Stimulated activated CD4-positive, alpha-beta T cell treated with anti-CD3 and anti-CD28 coated beads, Interleukin-12 subunit alpha, Interleukin-12 subunit beta, amount 100 ng/mL, for 4 hours (primary cell): ENCODE measurements around the gene SUGCT.

Experiments
- DNase-seq: peaks from one replicate; pipeline ENCODE4 v3.0.0-alpha.2; 2020

The SUGCT gene

DNA sequence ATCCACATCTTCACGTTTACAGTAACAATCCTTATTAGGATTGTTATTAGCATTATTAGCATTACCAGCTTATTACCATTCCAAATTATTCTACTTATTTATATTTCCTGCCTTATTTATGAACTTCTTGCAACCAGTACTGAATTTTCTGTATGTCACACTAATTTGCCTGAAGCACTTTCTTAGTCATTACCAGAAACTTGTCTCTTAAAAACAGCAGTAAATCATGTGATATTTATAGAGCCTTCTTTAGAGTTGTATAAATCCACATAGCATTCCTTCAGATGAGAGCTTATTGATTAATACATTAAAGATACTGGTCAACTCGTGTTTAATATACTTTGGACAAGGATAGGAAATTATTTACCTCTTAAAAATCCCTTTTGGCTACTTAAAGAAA, 618.6 kb downstream of the SUGCT start:
- DNase-seq = no peak

DNA sequence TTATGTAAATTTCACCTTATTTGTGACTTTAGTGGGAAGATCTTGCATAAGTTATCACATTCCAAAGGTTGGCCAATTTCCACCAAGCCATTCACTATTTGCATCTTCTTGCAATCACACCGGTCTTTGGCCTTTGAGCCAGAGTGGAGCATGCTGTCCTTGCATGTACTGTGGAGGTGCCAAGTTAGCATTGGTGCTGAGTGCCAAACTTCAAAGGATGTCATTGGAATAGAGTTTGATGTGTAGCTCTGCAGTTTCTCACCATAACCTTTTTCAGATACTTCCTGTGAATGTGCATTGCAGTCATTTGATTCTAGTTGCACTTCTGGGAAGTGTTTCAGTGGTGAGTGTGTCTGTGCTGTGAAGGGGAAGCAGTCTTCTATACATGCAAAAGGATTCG, 620.6 kb downstream of the SUGCT start:
- DNase-seq = no peak

DNA sequence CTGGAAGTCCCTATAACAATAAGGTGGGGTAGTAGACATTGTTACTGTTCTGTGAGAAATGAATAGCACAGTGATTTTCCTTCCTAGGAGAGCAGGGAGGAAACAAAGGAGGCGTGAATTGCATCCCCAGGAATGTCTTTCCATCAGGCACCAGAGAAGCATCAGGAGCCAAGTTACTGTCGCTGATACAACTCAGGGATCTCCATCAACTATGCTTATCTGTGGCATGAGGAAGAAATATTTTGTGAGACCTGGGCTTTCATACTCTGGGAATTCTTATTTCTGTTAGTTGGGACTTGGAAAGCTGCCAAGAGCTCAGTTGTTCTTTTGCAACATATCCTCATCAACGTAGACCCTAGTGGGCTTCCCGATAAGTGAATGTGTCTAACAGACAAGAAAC, 622.3 kb downstream of the SUGCT start:
- DNase-seq = no peak

DNA sequence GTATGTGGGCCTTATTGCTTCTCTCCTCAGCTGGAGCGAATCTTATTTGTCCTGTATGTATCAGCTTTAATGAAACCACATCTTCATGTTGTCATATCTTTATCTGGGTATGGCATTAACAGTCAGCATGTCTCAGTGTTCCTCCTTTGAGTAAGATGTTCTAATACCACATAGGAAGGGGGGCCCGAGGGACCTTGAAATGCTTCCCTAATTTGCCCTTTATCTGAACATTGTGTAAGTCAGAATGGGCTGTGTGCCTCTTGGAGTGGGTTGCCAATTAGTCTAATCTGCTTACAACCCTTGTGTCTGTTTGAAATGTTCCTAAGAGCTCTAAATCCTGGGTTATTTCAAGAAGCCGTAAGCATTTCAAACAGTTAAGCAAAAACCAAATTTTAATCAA, 623.8 kb downstream of the SUGCT start:
- no peak for DNase-seq

DNA sequence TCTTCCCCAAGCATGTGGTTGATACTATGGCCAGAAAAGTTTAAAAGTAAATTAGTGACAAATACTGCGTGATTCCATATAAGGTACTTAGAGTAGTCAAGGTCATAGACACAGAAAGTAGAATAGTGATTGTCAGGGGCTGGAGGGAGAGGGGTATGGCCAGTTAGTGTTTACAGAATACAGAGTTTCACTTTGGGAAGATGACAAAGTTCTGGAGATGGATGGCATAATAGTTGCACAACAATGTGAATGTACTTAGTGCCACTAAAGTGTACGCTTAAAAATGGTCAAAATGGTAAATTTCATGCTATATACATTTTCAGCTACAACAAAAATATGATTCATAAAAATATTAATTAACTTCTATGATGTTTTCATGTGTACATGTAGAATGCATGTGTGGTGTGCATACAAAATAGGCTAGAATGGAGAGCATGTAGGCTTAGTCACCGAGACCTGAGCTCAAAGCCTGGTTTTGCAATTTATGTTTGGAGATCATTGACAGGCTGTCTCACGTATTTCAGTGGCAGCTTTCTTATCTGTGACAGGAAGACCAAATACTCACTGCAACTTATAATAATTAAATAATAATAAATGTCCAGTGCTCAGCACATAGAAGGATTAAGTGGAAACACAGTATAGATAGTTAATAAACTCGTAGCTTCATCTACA, 625.6 kb downstream of the SUGCT start:
- DNase-seq = no peak

- DNase-seq = no peak
Measured at GRCh38 chr7:40760987-40761386, 626.2 kb downstream of the SUGCT start.

- DNase-seq = no peak
Measured at GRCh38 chr7:40761762-40762560, 627.2 kb downstream of the SUGCT start.

DNA sequence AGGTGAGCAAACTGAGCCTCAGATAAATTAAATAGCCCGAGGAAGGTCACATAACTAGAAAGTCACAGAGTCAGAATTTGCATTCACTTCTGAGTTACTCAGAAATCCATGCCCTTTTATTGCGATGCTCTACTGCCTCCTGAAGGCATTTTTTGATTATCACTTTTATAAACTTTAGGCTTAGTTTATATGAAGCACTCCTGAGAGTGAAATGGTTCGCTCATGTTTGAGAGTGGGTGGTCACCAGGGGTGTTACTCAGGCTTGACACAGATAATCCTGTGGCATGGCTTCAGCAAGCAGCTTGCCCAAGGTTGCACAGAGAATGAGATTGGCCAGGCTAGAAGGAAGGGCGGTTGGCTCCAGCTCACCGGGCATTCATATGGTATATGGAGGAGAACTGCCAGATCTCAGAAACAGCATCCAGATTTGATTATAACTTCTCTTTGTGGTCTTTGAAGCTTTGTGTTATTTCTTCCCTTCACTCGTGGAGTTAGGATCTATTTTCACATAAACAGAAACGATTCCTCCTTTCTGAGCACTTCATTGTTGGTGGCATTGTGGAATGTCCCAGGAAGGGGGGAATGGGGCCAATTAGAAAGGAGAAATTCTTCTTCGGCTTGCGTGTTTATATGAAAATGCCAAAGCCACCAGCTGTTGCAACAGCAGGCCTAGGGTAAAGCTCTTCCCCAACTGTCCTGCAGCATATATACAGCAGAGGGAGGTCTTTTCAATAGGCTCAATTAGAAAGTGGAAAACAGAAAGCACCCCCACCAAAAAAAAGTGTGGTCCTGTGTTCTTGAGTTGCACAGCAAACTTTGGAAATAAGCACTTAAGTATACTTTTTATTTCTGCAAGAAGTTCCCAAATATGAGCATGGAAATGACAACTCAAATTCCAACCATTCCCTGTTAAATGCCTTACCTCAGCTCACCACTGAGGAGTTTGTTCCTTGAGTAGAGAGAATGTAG, 628.8 kb downstream of the SUGCT start:
- no peak for DNase-seq

DNA sequence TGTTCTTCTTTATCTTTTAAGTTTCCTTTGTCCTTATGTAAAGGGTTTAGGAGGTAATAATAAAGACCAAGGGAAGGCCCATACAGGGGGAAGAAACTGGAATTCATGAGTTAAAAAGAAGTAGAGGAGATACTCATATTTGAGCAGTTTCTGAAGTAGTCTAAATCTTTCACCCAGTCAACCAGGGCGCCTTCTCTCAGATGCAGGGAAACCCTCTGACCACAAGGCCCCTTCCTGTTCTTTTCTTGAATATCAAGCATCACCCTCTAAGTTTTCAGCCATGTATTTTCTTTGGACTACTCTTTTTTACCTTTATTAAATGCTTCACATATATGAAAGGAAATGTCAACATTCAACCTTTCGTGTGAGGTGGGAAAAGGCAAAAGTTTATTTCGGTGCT, 630.8 kb downstream of the SUGCT start:
- no peak for DNase-seq

DNA sequence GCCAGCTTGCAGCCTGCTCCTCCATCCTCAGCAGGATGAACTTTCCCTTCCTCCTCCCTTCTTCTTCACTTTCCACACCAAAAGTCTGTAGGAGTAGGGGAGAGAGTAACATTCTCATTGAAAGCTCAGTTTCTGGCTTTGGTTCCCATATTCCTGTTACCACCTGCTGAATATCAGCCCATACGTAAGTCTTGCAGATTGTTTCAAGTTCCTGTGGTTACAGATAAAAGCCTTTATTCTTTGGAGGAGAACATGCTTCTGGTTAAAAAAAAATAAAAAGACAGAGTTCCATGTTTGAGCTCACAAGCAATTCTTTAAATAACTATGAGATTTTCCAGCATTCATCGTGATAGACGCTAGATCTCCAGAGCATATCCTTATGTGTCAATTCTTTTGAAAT, 637.3 kb downstream of the SUGCT start:
- no peak for DNase-seq

DNA sequence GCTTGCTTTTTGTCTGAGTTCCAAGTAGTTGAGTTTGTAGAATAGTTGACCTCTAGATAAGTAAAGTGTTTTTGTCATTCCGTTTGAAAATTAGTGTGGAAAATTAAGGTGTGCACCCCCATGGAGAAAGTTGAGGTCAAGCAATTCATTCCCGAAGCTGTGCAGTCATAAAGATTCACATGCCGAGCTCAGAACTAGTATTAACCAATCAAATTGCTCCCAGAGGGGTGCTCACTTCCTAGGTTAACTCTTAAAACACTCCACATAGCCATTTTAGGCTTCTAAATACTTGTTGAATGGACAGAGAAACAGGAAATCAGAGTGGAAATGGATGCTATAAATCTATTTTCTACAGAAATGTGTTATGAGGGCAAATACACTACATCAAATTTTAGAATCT, 638.9 kb downstream of the SUGCT start:
- DNase-seq = no peak

GRCh38 chr7:40775877-40776276, 641.1 kb downstream of the SUGCT start:
- no peak for DNase-seq

DNA sequence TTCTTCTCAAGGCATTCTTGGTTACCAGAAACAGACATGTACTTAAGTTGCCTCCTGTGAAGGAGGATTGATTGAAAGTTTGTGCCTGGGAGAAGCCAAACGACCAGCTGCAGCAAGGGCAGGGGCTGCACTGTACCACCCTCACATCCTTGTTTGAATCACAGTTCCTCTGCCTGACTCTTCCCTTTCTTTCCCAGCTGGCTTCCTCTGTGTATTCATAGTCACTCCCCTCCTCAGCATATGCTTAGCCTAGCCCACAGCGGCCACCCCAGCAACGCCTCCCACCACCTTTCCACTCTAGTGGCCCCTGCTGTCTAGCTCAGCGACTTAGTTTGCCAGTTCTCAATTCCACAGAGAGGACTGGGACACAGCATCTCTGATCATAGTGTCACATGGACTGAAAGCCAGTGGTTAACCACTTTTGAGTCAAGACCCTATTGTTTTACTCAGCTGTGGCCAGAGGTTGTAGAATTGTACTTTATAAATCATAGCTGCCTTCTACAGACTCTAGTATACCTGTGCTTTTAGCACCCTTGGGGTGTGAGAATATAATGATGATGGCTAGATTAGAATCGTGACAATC, 643.0 kb downstream of the SUGCT start:
- no peak for DNase-seq

DNA sequence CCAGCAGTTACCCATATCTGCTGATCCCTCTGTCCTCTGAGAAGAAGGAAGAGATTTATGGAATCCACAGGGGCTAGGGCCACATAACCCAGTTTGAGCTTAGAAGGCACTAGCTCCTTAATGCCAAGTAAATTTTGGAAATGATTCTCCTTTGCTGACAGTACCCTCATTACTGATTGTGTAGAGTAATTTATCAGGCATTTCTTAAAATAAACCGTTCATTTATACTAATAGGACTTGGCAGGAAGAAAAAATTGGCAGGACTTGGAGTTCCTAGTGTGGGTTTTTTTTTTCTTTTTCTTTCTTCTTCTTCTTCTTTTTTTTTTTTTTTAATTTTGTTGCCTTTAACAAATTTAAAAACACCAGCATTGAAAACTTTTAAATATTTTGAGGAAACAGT, 645.7 kb downstream of the SUGCT start:
- no peak for DNase-seq

GRCh38 chr7:40782836-40783235, 648.0 kb downstream of the SUGCT start:
- no peak for DNase-seq

DNA sequence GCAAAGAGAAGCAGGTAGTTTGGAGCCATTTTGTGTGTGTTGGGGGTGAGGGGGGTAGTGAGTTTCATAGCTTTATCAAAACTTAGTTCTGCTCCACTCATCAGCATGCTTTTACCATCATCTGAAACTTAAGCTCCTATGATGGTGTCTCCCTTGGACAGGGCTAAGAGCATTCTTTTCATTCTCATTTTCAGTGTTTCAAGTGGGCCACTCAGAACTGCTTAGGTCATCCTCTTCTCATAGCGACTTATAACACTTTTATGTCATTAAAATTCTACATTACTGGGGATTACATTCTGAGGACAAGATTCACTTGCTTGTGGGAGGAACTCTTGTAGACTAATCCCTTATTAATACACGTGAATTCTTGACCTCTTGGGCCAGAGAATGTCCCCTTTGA, 649.4 kb downstream of the SUGCT start:
- DNase-seq = no peak

GRCh38 chr7:40786909-40787308, 652.1 kb downstream of the SUGCT start:
- DNase-seq = no peak

GRCh38 chr7:40793132-40793531, 658.3 kb downstream of the SUGCT start:
- no peak for DNase-seq

DNA sequence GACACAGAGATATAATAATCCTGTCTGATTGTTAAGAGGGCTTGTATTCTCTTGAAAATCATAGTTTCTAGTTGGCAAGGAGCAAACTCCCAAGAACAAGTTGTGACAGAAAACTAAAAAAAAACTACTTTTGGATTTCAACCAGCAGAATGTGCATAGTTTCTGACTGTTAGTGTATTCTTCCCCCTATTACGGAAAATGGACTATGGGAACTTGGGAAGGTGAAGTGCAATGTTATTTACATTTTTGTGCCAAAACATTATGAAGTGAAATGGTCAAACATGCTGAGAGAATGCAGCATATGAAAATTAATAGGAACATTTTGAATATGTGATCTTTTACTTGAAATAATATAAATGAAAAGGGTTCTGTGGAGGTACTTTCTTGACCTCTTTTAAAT, 660.8 kb downstream of the SUGCT start:
- no peak for DNase-seq

GRCh38 chr7:40796723-40797122, 661.9 kb downstream of the SUGCT start:
- DNase-seq = no peak

GRCh38 chr7:40798613-40799012, 663.8 kb downstream of the SUGCT start:
- no peak for DNase-seq

DNA sequence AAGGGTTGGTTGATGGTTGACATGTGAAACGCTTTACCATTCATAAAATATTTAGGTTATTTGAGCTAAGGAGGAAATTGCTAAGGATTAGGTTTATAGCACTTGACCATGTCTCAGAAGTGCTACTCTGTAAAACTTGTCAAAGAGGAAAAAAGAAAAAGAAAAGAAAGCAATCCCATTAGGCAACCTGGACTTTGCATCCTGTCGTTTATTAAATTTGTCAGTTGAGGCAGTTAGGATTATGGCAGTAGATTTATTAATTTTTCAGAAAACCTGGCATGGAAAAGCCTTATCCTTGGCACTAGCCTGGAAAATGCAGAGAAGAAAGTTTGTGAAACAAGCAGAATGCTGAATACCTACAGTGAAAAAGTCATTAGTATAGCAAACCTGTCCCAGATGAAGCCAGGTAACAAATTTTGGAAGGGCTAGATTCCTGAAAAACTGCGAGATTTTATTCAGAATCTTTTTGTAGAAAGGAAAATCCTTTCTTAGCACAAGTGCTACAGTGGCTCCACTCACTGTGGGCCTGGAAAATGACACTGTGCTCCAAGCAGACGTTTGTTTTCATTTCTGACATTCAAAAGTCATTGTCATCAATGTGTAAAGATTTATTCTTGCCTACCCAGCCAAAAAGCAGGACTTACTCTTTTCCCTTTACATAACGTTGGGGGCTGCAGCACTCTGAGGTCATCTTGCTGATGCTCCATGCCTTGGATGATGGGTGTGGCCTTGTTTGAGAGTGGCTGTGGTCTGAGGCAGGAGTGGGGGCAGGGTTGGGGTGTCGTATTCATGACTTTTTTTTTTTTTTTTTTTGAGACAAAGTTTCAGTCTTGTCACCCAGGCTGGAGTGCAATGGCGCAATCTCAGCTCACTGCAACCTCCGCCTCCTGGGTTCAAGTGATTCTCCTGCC, 664.9 kb downstream of the SUGCT start:
- DNase-seq = no peak
